Loucy (cell line): Measurements from ENCODE around the gene KAT6B.

Source experiments
- H2AFZ ChIP-seq: fragments of 200-600 bp; sonication (generic); 2 replicates; pipeline ENCODE4 v1.6.0; 2016; ENCODE audit warnings: antibody characterized with exemption, mild to moderate bottlenecking, low read length, moderate library complexity
- H3F3A ChIP-seq: fragments of 200-600 bp; 2 replicates; pipeline ENCODE4 v1.6.0; 2016; ENCODE audit warnings: antibody characterized with exemption, low read depth, mild to moderate bottlenecking
- H3K27me3 ChIP-seq: fragments of 200-600 bp; sonication (generic); 2 replicates; pipeline ENCODE4 v1.6.1; 2014; ENCODE audit warnings: low read length, mild to moderate bottlenecking; ENCODE audit not compliant: insufficient read depth, poor library complexity, severe bottlenecking
- H3K36me3 ChIP-seq: fragments of 200-600 bp; sonication (generic); 2 replicates; pipeline ENCODE4 v1.6.1; 2016; ENCODE audit warnings: low read length; ENCODE audit not compliant: insufficient read depth
- H3K4me1 ChIP-seq: fragments of 200-600 bp; sonication (generic); 2 replicates; pipeline ENCODE4 v1.5.1; 2014; ENCODE audit warnings: low read length, mild to moderate bottlenecking; ENCODE audit not compliant: insufficient read depth, poor library complexity, severe bottlenecking
- H3K4me2 ChIP-seq: fragments of 200-600 bp; sonication (generic); 2 replicates; pipeline ENCODE4 v1.6.0; 2014; ENCODE audit warnings: antibody characterized with exemption, low read length, low read depth, mild to moderate bottlenecking; ENCODE audit not compliant: poor library complexity, severe bottlenecking
- H3K4me3 ChIP-seq: fragments of 200-600 bp; sonication (generic); 2 replicates; pipeline ENCODE4 v1.5.1; 2014; ENCODE audit warnings: low read length, mild to moderate bottlenecking, mixed read lengths; ENCODE audit not compliant: poor library complexity, severe bottlenecking
- H3K79me2 ChIP-seq: fragments of 200-600 bp; sonication (generic); 2 replicates; pipeline ENCODE4 v1.6.1; 2014; ENCODE audit warnings: low read length; ENCODE audit not compliant: insufficient read depth
- H3K9ac ChIP-seq: fragments of 200-600 bp; sonication (generic); 2 replicates; pipeline ENCODE4 v1.6.0; 2014; ENCODE audit warnings: mild to moderate bottlenecking, low read depth, low read length, moderate library complexity; ENCODE audit not compliant: poor library complexity, severe bottlenecking
- H3K9me2 ChIP-seq: fragments of 200-600 bp; sonication (generic); replicated peaks from 2 replicates; pipeline ENCODE4 v1.6.1; 2016; ENCODE audit warnings: low read depth, low read length, mixed read lengths
- H3K9me3 ChIP-seq: fragments of 200-600 bp; sonication (generic); 2 replicates; pipeline ENCODE4 v1.6.1; 2014; ENCODE audit warnings: mild to moderate bottlenecking, antibody characterized with exemption, low read length, low read depth; ENCODE audit not compliant: insufficient read depth
- H4K20me1 ChIP-seq: fragments of 200-600 bp; sonication (generic); 2 replicates; pipeline ENCODE4 v1.6.0; 2014; ENCODE audit warnings: antibody characterized with exemption, low read length, mild to moderate bottlenecking; ENCODE audit not compliant: insufficient read depth, poor library complexity, severe bottlenecking
- EZH2phosphoT487 ChIP-seq: fragments of 200-600 bp; IDR thresholded peaks from 2 replicates; pipeline ENCODE4 v1.6.1; 2018; ENCODE audit warnings: antibody characterized with exemption, mild to moderate bottlenecking, moderate library complexity, borderline replicate concordance
- TF ChIP-seq, protein P1 (sequence below): fragments of 200-600 bp; sonication (generic); conservative IDR thresholded peaks from 2 replicates; pipeline ENCODE4 v1.5.1; 2014; ENCODE audit warnings: mild to moderate bottlenecking, antibody characterized with exemption, low read length

Gene KAT6B

DNA sequence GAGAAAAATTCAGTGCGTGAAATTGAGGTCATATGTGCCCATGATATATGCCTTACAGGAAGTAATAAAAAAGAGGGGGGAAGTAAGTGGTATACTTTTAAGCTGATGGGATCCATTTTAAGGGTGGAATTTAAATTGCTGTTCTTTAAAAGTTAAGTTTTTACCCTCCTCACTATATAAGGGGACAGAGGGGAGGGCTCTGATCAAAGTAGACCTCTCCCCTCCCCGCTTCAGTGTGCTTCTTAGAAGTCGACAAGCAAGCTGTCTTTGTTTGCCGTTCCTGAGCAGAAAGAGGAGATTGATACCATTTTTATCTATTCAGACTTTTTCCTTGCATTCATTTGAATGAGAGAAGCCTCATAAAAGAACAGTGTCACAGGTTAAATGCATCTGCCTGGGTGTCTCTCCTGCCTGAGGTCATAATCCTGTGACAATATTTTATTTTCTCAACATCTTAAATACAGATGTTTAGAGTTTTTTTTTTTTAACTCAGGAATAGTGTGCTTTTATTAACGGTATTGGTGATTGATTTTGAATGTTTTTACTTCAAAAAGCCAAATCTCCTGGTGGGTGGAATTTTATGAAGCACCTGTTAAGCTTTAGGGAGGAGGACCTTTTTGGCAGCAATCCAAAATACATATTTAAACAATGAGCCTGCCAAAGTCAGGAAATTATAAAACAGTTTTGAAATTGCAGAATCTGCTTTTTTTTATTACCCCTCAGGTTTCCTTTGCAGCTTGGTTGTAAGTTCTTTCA, 141.7 kb downstream of the KAT6B start:
- H3K4me1 ChIP-seq, result peaks cover 58% of the 10 kb centered on the region
- H3K27me3 ChIP-seq, result no peaks in the 10 kb centered on the region
- peak overlapping the region; percentile 76 for H3K9ac ChIP-seq
- peak overlapping the region; percentile 65 for H3K4me3 ChIP-seq
- H4K20me1 ChIP-seq, result no peaks in the 10 kb centered on the region
- no peak overlapping the region for H2AFZ ChIP-seq
- H3K9me3 ChIP-seq, result no peaks in the 10 kb centered on the region
- H3K4me2 ChIP-seq, result peak overlapping the region; percentile 82
- H3K9me2 ChIP-seq, result no peaks in the 10 kb centered on the region
- peaks cover 15% of the 10 kb centered on the region; the same call in 1 of the 2 replicates for H3K36me3 ChIP-seq
- H3F3A ChIP-seq, result peaks cover 21% of the 10 kb centered on the region; the same call in 1 of the 2 replicates
- TF ChIP-seq EZH2phosphoT487, result no peak
- TF ChIP-seq, protein P1, sequence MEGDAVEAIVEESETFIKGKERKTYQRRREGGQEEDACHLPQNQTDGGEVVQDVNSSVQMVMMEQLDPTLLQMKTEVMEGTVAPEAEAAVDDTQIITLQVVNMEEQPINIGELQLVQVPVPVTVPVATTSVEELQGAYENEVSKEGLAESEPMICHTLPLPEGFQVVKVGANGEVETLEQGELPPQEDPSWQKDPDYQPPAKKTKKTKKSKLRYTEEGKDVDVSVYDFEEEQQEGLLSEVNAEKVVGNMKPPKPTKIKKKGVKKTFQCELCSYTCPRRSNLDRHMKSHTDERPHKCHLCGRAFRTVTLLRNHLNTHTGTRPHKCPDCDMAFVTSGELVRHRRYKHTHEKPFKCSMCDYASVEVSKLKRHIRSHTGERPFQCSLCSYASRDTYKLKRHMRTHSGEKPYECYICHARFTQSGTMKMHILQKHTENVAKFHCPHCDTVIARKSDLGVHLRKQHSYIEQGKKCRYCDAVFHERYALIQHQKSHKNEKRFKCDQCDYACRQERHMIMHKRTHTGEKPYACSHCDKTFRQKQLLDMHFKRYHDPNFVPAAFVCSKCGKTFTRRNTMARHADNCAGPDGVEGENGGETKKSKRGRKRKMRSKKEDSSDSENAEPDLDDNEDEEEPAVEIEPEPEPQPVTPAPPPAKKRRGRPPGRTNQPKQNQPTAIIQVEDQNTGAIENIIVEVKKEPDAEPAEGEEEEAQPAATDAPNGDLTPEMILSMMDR, result no peak
- peaks cover 72% of the 10 kb centered on the region for H3K79me2 ChIP-seq

DNA sequence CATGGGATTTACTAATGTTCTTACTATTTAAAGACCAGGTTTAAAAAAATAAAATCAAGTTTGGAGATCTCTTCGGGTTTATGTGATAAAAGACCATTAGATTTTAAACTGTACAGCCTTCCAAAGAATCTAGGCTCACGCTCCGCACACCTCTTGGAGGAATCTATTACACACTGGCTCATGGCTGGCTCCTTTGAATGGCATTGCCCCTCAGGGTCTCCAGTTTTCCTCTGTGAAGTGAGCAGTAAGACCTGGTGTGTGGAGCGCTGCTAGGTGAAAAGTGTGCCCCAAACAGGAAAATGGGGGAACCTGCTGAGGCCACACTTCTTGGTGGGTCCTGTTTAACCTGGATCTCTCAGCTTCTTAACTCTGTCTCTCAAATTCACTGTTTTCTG, 142.3 kb downstream of the KAT6B start:
- Histone ChIP-seq H3K9me3 (no peaks in the 10 kb centered on the region), H3K27me3 (no peaks in the 10 kb centered on the region), H3K4me1 (peaks cover 58% of the 10 kb centered on the region), H3K4me2 (peak overlapping the region; percentile 82), H3K36me3 (peaks cover 21% of the 10 kb centered on the region; the same call in 1 of the 2 replicates), H3K4me3 (peak overlapping the region; percentile 65), H3F3A (peaks cover 16% of the 10 kb centered on the region; the same call in 1 of the 2 replicates), H4K20me1 (no peaks in the 10 kb centered on the region), H2AFZ (no peak overlapping the region), H3K9ac (peak overlapping the region; percentile 76), H3K79me2 (peaks cover 72% of the 10 kb centered on the region), H3K9me2 (no peaks in the 10 kb centered on the region)
- no peak for TF ChIP-seq EZH2phosphoT487
- TF ChIP-seq, protein P1, result no peak

DNA sequence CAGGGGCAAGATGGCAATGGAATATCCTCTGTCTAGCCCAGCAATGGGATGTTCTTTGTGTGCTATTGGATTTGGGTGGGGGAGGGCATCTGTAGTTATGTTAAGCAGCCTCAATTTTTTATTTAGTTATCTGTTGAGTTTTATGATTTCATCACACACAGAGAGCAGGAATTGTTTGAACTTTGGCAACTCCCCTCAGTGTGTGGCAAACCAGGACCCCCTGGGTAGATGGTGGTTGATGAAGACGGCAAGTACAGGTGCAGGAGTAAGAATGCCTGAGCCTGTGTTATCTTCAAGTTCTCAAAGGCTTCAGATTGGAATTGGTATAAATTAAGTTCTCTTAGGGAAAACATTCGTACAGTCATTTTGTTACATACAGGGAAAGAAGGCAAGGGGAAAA, 142.7 kb downstream of the KAT6B start:
- Histone ChIP-seq H3K36me3 (peaks cover 25% of the 10 kb centered on the region; the same call in 1 of the 2 replicates), H3K9me3 (no peaks in the 10 kb centered on the region), H2AFZ (no peak overlapping the region), H3K27me3 (no peaks in the 10 kb centered on the region), H3K4me3 (peak overlapping the region; percentile 65), H3K4me1 (peaks cover 62% of the 10 kb centered on the region), H3K79me2 (peaks cover 72% of the 10 kb centered on the region), H3K9me2 (no peaks in the 10 kb centered on the region), H3K4me2 (peak overlapping the region; percentile 82), H3K9ac (peak overlapping the region; percentile 76), H3F3A (peaks cover 16% of the 10 kb centered on the region; the same call in 1 of the 2 replicates), H4K20me1 (no peaks in the 10 kb centered on the region)
- no peak for TF ChIP-seq EZH2phosphoT487
- TF ChIP-seq, protein P1, result no peak
